Lower leg skin (tissue), 3 donors: ENCODE results near the gene ARTN.

Experiments used
- POLR2A ChIP-seq, 2 donors: fragments of 450-650 bp; IDR thresholded peaks; one replicate each; pipeline ENCODE4 v1.6.1; 2016 to 2017; ENCODE audit warnings: antibody characterized with exemption in 2 of 2, mild to moderate bottlenecking in 1 of 2, moderate library complexity in 1 of 2
- TF ChIP-seq, protein P1 (sequence below), 3 donors: fragments of 450-650 bp; IDR thresholded peaks; one replicate each; pipeline ENCODE4 v1.5.1; 2016; ENCODE audit warnings: antibody characterized with exemption in 3 of 3, mild to moderate bottlenecking in 3 of 3, moderate library complexity in 2 of 3

DNA sequence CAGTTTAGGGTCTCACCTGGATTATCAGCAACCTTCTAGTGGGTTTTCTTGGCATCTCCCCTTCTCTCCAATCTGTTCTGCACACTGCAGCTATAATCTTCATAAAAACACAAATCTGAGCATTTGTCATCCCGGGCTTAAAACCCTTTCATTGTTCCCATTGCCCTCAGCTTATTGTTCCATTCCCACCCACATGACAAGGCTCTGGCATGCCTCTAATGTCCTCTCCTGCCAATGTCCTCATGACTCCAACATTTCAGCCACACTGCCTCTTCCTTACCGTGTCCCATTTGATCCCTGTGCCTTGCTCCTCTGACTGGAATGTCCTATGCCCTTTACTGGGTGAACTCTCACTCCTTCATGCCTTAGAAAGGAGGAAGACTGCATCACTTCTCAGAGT lies 28.7 kb downstream of the ARTN start:
- TF ChIP-seq, protein P1, sequence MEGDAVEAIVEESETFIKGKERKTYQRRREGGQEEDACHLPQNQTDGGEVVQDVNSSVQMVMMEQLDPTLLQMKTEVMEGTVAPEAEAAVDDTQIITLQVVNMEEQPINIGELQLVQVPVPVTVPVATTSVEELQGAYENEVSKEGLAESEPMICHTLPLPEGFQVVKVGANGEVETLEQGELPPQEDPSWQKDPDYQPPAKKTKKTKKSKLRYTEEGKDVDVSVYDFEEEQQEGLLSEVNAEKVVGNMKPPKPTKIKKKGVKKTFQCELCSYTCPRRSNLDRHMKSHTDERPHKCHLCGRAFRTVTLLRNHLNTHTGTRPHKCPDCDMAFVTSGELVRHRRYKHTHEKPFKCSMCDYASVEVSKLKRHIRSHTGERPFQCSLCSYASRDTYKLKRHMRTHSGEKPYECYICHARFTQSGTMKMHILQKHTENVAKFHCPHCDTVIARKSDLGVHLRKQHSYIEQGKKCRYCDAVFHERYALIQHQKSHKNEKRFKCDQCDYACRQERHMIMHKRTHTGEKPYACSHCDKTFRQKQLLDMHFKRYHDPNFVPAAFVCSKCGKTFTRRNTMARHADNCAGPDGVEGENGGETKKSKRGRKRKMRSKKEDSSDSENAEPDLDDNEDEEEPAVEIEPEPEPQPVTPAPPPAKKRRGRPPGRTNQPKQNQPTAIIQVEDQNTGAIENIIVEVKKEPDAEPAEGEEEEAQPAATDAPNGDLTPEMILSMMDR (IDR thresholded peaks at IDR 0.05) = no peak
- TF ChIP-seq POLR2A (IDR thresholded peaks at IDR 0.05) = no peak
